Osteoblast (primary cell): ENCODE results near the gene SULF2. TPM values are rescaled to one million over a fixed set of nuclear protein-coding genes. Genes with fewer than 3 reads are reported as not detected.

Source experiments
- DNase-seq: peaks from one replicate; pipeline ENCODE4 v3.0.0; 2011; ENCODE audit warnings: low spot score, mixed read lengths; ENCODE audit not compliant: insufficient read length; ENCODE audit errors: missing footprints
- H2AFZ ChIP-seq: 2 replicates; pipeline ENCODE4 v1.6.0; 2011; ENCODE audit warnings: mild to moderate bottlenecking, low read length
- H3K27ac ChIP-seq: 2 replicates; pipeline ENCODE4 v1.5.1; 2011; ENCODE audit warnings: mild to moderate bottlenecking, low read depth, low read length, moderate library complexity
- H3K27me3 ChIP-seq: 2 replicates; pipeline ENCODE4 v1.6.0; 2012; ENCODE audit warnings: mild to moderate bottlenecking, control low read depth, inconsistent platforms, low read length, moderate library complexity; ENCODE audit not compliant: insufficient read depth
- H3K36me3 ChIP-seq: 2 replicates; pipeline ENCODE4 v1.5.1; 2011; ENCODE audit warnings: mild to moderate bottlenecking, low read length, control low read depth, moderate library complexity; ENCODE audit not compliant: insufficient read depth
- H3K4me1 ChIP-seq: 2 replicates; pipeline ENCODE4 v1.5.1; 2011; ENCODE audit warnings: mild to moderate bottlenecking, low read length, control low read depth, moderate library complexity; ENCODE audit not compliant: insufficient read depth
- H3K4me2 ChIP-seq: 2 replicates; pipeline ENCODE4 v1.6.0; 2011; ENCODE audit warnings: mild to moderate bottlenecking, low read length; ENCODE audit not compliant: insufficient read depth
- H3K4me3 ChIP-seq: fragments of 200-600 bp; sonication (generic); 3 replicates; pipeline ENCODE4 v1.5.1; 2012; ENCODE audit warnings: mild to moderate bottlenecking, low read length, inconsistent platforms; ENCODE audit not compliant: insufficient read depth
- H3K79me2 ChIP-seq: 2 replicates; pipeline ENCODE4 v1.6.0; 2012; ENCODE audit warnings: mild to moderate bottlenecking, low read length, control low read depth, inconsistent platforms; ENCODE audit not compliant: insufficient read depth
- H3K9me3 ChIP-seq: 2 replicates; pipeline ENCODE4 v1.5.1; 2011; ENCODE audit warnings: low read depth, low read length, control low read depth
- H4K20me1 ChIP-seq: 2 replicates; pipeline ENCODE4 v1.6.0; 2012; ENCODE audit warnings: mild to moderate bottlenecking, low read length, control low read depth; ENCODE audit not compliant: insufficient read depth
- CTCF ChIP-seq: IDR thresholded peaks from 2 replicates; pipeline ENCODE4 v1.5.1; 2011; ENCODE audit warnings: mild to moderate bottlenecking, low read depth, low read length, moderate library complexity; ENCODE audit errors: extremely low read depth
- total RNA-seq: library from RNA; depleted of rRNA; stranded (reverse); fragments of >200 nt; gene quantifications from 2 replicates; pipeline ENCODE4 v1.2.3, GENCODE V29; 2012

The SULF2 gene
- total RNA-seq, 1 donor = 102 TPM

DNA sequence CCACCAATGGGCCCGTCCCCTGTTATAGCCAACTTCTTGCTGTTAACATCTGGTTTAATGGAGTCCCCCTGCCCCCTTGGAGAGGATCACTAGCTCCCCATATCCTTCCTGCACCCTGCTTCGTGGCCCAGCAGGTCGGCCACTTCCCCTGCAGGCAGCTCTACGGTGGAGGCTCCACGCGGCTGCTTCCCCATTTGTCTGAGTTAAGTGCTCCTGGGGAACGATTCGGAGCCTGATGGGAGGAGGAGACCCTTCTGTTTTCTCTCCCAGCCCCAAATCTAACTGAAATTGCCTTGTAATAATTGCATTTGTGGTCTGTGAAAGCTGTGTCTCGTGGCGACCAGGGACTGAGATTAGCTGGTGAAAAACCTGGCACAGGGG lies 74.6 kb downstream of the SULF2 start:
- Histone ChIP-seq H3K4me2 (no peak overlapping the region), H3K79me2 (no peaks in the 10 kb centered on the region)

GRCh38 chr20:47708953-47709833 lies 76.1 kb downstream of the SULF2 start:
- Histone ChIP-seq H3K4me2 (no peak overlapping the region), H3K79me2 (no peaks in the 10 kb centered on the region), H3K36me3 (no peaks in the 10 kb centered on the region), H4K20me1 (no peaks in the 10 kb centered on the region), H3K4me1 (peaks cover 3% of the 10 kb centered on the region), H3K27me3 (no peaks in the 10 kb centered on the region), H2AFZ (no peak overlapping the region), H3K4me3 (no peak overlapping the region), H3K9me3 (no peaks in the 10 kb centered on the region), H3K27ac (no peak overlapping the region)
- no peak for DNase-seq
- TF ChIP-seq CTCF = no peak

More for the DNA sequence above, 74.6 kb downstream of the SULF2 start:
- no peaks in the 10 kb centered on the region for H3K36me3 ChIP-seq
- no peak for TF ChIP-seq CTCF
- no peak overlapping the region for H2AFZ ChIP-seq
- no peak overlapping the region for H3K27ac ChIP-seq
- H3K27me3 ChIP-seq = peaks cover 4% of the 10 kb centered on the region
- no peaks in the 10 kb centered on the region for H4K20me1 ChIP-seq
- no peaks in the 10 kb centered on the region for H3K9me3 ChIP-seq
- no peak overlapping the region for H3K4me3 ChIP-seq
- H3K4me1 ChIP-seq = no peaks in the 10 kb centered on the region
- no peak for DNase-seq

- no peaks in the 10 kb centered on the region for H3K9me3 ChIP-seq
Observed at GRCh38 chr20:47708140-47708807, 77.0 kb downstream of the SULF2 start.

More at GRCh38 chr20:47708140-47708807, 77.0 kb downstream of the SULF2 start:
- H2AFZ ChIP-seq = no peak overlapping the region
- H3K4me3 ChIP-seq = no peak overlapping the region
- no peak for TF ChIP-seq CTCF
- no peak for DNase-seq
- H3K27ac ChIP-seq = no peak overlapping the region
- H3K36me3 ChIP-seq = no peaks in the 10 kb centered on the region
- no peak overlapping the region for H3K4me2 ChIP-seq
- peaks cover 3% of the 10 kb centered on the region for H3K4me1 ChIP-seq
- H3K27me3 ChIP-seq = no peaks in the 10 kb centered on the region
- H3K79me2 ChIP-seq = no peaks in the 10 kb centered on the region
- no peaks in the 10 kb centered on the region for H4K20me1 ChIP-seq
